Fibroblast of skin of scalp (primary cell): ENCODE results near the gene GALNTL6.
"Not testable (repeated sequence)": the region's sequence is repeated elsewhere in the genome, so short reads cannot be mapped to it uniquely, and the experiment has no call there.

Source experiments
- DNase-seq: peaks from one replicate; pipeline ENCODE4 v3.0.0-alpha.2; 2013

GALNTL6 gene

DNA sequence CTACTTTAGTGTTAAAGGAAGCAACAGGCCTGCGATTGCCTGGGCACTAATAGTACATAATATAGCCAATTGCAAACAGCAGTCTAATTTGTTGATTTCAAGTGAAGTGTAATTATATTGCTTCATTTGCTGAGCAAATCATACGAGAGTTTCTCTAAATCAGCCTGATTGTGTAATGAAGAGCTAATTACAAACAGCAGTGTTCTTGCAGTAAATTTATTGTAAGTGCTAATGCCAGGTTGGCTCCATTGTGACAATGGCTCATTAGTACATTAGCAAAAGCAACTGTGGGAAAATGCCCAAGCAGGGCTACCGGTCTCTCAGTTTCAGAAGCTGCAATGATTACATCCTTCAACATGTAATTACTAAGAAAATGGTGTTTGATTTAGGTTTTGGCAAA is 591.5 kb downstream of the GALNTL6 start:
- no peak for DNase-seq

DNA sequence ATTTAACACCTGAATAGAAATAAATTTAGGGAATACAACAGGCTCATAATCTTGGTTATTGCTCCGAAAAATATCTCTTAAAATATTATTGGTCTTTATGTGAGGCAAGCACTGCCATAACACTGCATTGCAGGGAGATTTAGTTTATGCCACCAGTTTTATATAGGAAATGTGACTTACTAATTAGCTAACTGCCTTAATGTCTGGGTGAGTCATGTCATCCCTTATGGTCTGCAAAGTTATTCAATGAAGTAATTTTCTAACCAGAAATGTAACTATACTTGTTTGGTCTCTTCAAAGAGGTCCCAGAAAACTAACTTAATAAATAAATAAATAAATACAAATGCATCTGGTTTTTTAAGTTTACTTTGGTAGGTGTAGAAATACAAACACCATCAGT is 597.2 kb downstream of the GALNTL6 start:
- DNase-seq: no peak

DNA sequence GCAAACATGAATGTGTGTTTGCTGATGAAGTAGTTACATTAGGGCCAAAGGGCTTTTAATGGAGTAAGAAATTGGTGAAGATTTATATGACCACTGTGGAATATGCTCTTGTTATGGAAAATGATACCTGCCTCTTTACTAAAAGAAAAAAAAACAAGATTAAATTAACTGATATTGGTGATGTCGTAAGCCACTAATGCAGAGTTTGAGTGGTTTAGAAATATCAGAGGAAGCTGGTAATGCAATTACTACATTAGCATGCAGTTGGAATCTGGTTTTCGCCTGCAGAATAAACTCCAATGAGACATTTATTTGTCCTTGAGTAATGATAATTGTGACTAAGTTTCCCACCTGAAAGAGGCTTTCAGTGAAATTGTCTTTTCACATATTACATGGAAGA is 597.9 kb downstream of the GALNTL6 start:
- DNase-seq: no peak

DNA sequence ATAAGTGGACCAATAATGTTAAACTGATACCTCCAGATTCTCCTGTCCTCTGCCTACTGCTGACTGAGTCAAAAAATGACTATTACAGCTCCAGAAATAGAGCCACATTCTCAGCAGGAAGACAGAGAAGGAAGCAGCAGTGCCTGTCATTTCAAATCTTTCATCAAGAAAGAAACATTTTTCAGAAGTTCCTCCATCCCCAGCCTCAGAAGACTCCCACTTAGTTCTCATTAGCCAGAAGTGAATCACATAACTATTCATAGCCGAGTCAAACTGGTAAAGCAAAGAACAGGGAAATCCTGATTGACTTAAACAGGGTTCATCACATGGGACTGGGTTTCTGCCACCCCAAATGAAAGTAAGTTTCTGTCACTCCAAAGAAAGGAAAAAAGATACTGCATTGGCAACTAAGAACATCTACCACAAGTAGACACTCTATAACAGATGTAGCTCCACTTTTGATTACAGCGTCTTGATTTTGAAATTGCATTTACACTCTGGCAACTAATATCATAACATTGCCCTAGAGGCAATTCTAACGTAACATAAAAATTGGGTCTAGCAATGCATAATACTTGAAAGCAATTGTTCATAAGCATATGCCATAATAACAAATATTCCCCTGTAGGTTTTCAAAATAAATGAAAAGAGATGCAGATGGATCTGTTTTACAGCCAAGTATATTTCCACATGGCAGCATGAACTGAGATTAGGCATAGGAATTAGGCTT is 599.8 kb downstream of the GALNTL6 start:
- DNase-seq: no peak

DNA sequence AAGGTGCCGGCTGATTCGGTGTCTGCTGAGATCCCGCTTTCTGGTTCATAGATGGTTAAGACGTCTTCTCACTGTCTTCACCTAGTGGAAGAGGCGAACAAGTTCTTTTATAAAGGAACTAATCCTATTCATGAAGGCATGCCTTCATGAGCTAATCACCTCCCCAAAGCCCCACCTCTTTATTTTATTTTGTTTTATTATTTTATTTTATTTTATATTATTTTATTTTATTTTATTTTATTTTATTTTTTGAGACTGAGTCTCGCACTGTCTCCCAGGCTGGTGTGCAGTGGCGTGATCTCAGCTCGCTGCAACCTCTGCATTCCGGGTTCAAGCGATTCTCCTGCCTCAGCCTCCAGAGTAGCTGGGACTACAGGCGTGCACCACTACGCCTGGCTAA is 615.8 kb downstream of the GALNTL6 start:
- DNase-seq: not testable (repeated sequence)

DNA sequence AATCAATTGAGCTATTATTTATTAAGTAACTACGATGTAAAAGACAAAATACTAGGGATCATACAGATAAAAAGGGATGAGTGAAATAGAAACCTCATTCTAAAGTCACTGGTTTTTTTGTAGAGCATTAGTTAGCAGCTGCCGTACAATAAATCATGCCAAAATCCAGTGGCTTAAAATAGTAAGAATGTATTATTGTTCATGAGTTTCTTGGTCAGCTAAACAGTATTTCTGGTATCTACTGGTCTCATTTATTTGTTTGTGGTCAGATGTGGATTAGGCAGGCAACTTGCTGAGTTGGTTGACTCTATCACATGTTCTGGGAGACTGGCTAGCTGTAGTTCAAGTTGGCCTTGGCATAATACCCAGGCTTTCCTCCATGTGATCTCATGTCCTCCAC is 667.3 kb downstream of the GALNTL6 start:
- DNase-seq: no peak

DNA sequence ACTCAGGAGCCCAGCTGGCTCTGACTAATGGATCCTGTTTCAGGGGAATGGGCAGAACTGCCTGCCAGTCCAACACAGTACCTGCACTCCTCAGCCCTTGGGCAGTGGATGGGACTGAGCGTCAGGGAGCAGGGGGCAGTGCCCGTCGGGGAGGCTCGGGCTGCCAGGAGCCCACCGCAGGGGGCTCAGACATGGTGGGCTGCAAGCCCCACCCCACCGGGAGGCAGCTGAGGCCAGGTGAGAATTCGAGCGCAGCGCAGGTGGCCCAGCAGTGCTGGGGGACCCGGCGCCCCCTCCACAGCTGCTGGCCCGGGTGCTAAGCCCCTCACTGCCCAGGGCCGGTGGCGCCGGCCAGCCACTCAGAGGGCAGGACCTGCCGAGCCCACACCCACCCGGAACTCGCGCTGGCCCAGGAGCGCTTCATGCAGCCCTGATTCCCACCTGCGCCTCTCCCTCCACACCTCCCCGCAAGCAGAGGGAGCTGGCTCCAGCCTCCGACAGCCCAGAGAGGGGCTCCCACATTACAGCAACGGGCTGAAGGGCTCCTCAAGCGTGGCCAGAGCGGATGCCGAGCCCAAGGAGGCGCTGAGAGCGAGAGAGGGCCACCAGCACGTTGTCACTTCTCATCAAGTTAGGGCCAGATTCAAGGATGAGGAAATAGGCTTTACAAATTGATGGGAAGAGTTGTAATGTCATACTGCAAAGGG is 668.8 kb downstream of the GALNTL6 start:
- no peak for DNase-seq

DNA sequence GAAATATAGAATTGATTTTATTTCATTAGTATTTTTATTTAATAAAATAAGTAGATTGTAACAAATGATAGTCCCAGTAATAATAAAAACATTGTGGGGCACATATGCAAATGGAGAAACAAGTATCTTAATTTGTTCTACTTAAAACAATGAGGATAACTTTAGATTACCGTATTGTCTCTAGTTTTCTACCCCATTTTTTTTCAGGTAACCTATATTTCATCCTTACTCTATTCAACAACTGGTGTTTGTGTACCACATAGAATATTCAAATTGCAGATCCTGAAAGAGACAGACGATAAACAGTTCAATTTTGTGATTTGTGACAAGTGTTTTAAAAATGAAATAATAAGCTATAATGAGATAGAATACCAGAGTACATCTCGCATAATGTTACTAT is 671.8 kb downstream of the GALNTL6 start:
- no peak for DNase-seq

DNA sequence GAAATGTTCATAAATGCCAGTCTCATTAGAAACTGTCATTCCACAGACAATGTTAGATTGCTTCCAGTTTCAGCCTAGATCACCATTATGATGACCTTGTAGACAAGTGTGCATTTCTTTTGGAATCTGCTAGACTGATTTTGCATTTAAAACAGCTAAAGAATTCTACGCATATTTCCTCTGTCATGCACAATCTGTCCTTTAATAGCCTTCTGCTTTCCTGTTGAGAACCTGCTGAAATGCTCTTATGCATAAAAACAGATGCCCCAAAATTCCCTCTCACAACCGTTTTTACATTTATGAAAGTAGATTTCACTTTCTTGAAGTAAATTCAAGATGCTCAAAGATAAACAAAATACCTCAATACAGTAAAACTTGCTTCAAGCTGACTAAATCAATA is 673.3 kb downstream of the GALNTL6 start:
- DNase-seq: no peak

DNA sequence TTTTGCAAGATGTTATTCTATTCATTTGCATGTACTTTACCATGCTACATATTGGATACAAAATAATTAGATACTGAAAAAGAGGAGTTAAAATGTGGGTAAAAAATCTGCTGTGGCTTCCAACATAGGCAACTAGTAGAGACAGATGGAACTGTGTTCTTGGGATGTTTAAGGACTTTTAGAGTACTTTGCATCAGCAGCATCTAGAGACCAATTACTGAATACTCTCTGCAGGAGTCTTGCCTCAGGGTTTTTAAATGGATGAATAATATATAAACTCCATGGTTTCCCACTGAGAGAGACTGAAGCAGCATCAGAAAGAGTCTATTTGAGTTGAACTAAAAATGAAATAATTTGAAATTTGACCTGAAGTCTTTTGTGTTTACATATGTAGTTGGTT is 676.7 kb downstream of the GALNTL6 start:
- DNase-seq: no peak

DNA sequence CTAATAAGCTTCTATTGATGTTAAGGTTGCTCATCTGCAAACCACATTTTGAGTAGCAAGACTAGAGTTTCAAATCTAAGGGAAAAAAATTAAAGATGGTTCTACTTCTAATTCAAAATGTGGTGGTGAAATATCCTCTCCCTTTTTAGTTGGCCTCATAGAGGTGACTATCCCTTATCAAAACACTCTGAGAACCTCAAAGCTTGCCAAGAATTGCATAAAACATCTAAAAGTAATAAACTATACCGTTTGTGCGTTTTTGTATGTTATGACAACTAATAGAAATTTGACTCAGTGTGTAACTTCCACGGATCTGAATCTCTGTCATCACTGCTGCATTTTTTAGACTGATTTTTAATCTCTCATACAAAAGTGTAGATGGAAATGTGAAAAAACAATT is 682.6 kb downstream of the GALNTL6 start:
- DNase-seq: no peak

DNA sequence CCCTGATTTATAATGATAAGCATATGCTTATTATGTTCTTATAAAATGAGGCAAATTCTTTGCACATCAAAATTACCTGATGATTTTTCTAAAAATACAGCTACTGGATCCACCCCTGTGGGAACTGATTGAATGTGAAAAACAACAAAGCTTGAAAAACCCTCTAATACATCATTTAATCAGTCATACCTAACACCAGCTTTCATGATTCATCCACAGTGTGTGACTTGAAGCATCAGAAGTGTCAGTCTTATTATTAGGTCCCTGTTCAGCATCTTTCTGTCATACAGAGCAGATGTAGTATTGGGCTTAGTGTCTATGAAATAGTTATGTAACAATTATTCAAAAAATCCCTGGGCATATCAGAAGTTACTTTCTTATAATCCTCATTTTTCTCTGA is 684.1 kb downstream of the GALNTL6 start:
- no peak for DNase-seq

DNA sequence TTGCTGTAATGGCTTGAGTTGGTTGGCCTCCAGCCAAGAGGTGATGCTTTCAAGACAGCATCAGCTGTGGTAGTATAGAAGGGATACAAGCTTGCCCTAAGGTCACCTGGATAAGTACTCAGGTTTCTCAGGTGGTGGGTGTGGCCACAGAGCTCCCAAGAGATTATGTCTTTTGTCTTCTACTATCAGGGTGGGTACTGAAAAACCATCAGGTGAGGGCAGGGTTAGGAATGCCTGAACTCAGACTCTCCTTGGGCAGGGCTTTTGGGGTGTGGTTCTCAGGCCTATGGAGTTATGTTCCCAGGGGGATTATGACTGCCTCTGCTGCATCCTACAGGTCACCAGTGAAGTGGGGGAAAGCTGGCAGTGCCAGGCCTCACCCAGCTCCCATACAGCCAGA is 700.8 kb downstream of the GALNTL6 start:
- DNase-seq: no peak

DNA sequence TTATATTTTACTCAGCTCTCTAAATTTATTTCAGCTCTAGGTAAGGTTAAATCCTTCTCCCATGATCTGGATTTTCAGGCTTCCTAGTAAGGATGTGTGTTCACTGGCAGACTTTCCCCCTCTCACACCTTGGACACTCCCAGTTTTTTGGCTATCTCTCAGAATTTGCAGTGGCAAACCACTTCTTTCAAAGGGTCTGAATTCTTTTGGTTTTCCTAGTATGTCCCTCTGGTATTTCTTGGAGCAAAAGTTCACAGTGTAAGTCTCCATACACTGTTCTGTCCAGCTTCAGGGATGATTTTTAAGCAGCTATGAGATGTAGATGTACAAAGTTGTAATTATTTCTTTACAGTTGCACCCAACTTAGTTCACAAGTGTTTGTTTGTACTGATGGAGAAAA is 701.6 kb downstream of the GALNTL6 start:
- no peak for DNase-seq

DNA sequence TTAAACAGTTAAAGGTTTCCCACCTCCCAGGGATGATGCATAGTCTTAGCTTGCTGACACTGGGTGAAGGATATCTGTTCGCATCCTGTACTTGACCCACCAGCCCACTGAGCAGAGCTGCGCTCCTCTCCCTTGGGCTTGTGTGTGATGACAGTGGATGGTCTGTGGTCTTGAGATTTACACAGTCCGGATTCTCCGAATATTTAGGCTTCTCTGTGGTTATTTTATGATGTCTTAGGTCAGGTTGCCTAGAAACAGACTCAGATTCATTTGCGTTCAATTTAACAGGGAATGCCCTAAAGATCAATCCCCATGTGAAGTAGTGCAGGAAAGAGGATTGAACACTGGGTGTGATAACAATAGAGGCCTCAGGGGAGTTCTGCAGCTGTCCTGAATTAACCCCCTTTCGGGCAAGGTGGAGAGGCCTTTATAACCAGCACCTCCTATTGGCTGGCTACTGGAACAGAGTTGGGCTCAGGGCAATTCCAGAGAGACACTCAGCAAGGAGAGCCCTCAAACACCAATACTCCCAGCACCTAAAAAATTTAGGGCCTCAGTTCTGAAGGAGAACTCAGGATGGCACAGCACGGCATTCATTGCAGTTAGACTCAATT is 702.2 kb downstream of the GALNTL6 start:
- peak; percentile 57 for DNase-seq

DNA sequence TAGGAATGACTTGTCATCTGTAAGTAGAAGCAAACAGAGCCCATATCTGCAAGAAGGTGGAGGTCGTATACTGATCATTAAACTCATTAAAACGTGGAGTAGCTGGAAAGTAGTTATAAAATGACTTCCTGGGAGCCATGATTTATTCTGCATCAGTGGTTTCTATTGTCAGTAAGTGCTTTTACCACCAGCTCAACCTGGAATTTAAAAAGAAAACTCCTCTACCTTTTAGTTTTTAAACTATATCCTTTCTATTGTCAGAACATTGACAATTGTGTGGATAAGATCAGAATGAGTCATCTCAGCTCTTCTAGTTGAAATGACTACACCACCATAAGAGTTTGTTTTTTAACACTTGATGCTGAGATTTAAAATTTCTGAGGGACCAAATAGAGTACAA is 704.2 kb downstream of the GALNTL6 start:
- DNase-seq: no peak

DNA sequence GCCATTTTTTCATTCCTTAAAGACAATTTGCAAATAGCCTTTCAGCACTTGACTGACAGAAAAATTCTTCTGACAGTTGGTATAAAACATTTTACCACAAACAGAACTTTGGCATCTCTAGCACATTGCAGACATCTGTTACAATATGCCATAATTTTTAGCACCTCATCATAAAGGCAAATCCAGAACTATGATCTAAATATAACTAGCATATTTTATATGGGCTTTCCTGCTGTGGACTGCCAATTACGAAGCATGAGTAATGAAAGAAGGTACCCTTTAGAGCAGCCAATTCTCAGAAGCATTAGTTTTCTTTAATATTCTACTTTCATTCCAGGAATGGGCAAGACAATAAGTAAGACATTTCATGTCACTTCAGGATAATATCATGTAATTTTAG is 708.0 kb downstream of the GALNTL6 start:
- DNase-seq: no peak

DNA sequence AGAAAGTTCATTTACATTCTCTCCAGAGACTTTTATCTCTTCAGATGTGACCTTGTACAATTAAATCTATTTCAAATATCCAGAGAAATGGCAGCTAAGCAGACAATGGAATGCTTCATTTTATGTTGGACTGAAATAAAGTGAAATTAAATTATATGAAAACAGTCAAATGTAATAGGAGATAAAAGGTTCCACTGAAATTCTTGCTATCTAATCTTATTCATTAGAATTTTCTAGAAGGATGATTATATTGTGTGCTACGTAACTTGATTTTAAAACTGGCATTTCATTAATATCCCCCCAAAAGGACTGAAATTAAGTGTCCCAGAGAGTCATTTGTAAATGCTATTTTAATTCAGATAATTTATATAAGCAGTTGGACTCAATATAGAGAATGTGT is 708.5 kb downstream of the GALNTL6 start:
- no peak for DNase-seq

DNA sequence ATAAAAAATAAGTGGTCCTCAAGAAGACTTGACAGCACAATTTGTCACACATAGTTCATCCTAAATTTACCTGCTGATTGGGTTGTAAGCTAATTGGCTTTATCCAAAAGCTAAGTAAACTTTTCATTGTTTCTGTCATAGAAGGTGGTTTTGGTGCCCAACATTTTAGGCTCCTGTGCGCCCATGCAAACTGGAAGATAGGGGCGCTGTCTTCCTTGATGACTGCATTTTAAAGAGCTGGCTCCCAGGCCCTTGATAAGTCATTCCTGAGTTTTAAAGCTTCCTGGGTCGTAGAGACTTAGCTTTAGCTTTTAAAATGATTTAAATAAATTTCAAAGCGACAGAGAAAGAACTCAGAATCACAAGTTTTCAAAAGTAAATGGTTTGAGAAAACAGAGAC is 730.0 kb downstream of the GALNTL6 start:
- no peak for DNase-seq

DNA sequence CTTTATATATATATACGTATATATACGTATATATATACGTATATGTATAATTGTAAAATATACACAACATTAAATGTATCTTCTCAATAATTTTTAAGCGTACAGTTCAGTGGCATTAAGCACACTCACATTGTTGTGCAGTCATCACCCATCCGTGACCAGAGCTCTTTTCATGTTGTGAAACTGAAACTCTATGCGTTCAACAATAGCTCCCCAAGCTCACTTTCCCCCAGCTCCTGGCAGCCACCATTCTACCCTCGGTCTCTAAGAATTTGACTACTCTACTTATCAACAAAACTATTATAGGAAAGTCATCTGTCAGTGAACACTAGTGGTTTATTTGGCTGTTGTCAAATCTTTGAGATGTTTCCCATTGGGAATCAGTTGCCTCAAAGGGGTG is 733.6 kb downstream of the GALNTL6 start:
- DNase-seq: no peak

DNA sequence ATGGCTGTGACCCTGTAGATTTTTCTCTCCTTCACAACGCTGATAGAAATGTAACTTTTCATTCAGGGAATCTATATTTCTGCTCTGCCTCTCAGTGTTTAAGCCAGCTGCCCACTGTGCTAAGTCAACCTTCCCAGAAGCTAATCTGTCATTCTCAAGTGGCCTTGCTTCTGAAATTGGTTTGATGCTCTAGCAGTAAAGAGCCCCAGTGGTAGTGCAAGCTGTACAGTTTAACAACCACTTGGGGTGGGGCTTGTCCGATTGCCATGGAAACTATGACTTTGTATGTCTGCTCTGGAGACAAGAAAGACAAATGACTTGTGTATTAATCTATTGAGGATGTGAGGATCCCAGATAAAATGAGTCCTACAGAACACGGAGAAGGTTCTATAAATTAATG is 734.5 kb downstream of the GALNTL6 start:
- DNase-seq: no peak

DNA sequence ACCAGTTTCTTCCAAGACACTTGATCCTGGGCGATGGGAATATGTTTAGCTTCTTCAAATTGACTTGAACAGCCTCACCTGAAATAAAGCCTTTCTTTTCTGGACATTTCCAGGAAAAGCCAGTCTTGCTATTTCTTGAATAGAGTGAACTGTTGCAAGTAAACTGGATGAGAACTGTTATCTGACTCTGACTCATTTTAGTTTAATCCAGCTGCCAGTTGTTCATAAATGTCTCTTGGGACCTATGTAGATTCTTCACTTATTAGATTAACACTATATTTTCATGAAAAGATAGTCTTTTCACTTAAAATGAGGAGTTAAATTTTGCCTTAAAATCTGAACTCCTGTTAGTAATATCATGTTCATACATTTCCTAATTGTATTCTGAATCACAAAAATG is 740.0 kb downstream of the GALNTL6 start:
- DNase-seq: peak; percentile 22

DNA sequence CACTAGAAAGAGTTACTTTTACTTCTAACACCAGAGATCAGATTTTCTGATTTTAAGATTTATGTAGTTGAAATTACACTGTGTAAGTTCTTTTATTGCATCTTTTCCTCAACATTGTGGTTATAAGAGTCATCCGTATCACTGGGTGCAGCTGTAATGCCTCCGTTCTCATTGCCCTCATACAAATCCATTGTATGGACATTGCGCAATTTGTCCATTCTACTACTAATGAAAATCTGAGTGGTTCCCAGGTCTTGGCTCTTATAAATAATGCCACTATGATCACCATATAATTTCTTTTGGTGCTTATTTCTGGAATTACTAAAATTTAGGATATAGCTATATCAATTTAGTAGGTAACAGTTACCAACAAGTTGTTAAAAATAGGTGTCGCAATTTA is 741.4 kb downstream of the GALNTL6 start:
- DNase-seq: no peak

DNA sequence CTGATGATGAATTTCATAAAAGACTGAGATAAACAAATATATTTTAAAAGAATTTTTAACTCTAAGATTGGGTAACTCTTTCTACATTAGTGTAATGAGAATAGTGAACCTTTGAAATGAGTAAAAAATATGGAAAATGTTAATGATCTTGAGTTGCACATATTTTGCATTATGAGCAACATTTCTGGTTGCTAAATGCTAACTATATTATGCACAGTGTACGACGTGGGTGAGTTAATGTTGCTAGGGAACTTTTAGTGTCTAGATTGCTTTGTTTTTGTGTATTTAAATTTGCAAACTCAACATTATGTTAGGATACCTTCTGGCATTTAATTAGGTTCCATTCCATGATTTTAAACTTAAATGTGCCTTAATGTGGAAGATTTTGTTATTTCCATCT is 742.5 kb downstream of the GALNTL6 start:
- DNase-seq: no peak
